ENCODE results near the gene CTH.

CTH gene

DNA sequence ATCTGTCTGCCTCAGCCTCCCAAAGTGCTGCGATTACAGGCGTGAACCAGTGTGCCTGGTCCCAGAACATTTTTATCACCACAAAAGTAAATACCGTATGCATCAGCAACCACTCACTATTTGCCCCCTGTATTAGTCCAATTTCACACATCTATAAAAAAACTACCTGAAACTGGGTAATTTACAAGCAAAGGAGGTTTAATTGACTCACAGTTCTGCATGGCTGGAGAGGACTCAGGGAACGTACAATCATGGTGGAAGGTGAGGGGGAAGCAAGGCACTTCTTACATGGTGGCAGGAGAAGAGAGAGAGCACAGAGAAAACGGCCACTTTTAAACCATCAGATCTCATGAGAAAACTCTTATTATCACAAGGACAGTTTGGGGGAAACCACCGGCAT lies 25.6 kb upstream of the CTH start:
- Histone ChIP-seq H3K27me3 (no peaks in the 10 kb centered on the region), H3K4me1 (ENCODE audit: control insufficient read depth in 1 of 2, insufficient read depth in 1 of 2, low read depth in 1 of 2, low read length in 1 of 2) (no peaks in the 10 kb centered on the region), H3K27ac (no peak overlapping the region), H3K36me3 (no peaks in the 10 kb centered on the region), H3K4me3 (ENCODE audit: low read depth in 1 of 2, low read length in 1 of 2) (no peak overlapping the region), H3K9me3 (no peaks in the 10 kb centered on the region)
- no peak for TF ChIP-seq CTCF (IDR thresholded peaks at IDR 0.05)

DNA sequence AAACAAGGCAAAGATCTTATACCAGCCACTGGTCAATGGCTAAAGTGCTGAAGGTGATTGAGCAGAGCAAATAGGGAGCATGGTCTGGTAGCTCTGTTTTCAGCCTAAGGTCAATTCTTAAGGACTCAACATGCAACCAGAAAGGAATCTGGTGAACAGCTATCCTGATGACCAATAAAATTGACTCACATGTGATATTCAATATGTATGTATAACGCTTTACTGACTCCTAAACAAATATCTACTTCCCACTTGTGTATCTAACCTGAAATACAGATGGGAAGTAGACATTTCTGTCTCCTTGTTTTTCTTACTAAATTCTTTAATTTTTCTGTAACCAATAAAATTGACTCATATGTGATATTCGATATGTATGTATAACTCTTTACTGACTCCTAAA lies 24.9 kb upstream of the CTH start:
- Histone ChIP-seq H3K36me3 (no peaks in the 10 kb centered on the region), H3K27me3 (no peaks in the 10 kb centered on the region), H3K4me3 (ENCODE audit: low read depth in 1 of 2, low read length in 1 of 2) (no peak overlapping the region), H3K4me1 (ENCODE audit: control insufficient read depth in 1 of 2, insufficient read depth in 1 of 2, low read depth in 1 of 2, low read length in 1 of 2) (no peaks in the 10 kb centered on the region), H3K9me3 (no peaks in the 10 kb centered on the region), H3K27ac (no peak overlapping the region)
- TF ChIP-seq CTCF (IDR thresholded peaks at IDR 0.05), result no peak

GRCh38 chr1:70387507-70387906 lies 23.6 kb upstream of the CTH start:
- Histone ChIP-seq H3K4me1 (ENCODE audit: control insufficient read depth in 1 of 2, insufficient read depth in 1 of 2, low read depth in 1 of 2, low read length in 1 of 2) (no peaks in the 10 kb centered on the region), H3K27me3 (no peaks in the 10 kb centered on the region), H3K27ac (no peak overlapping the region), H3K4me3 (ENCODE audit: low read depth in 1 of 2, low read length in 1 of 2) (no peak overlapping the region), H3K9me3 (no peaks in the 10 kb centered on the region), H3K36me3 (no peaks in the 10 kb centered on the region)
- no peak for TF ChIP-seq CTCF (IDR thresholded peaks at IDR 0.05)

DNA sequence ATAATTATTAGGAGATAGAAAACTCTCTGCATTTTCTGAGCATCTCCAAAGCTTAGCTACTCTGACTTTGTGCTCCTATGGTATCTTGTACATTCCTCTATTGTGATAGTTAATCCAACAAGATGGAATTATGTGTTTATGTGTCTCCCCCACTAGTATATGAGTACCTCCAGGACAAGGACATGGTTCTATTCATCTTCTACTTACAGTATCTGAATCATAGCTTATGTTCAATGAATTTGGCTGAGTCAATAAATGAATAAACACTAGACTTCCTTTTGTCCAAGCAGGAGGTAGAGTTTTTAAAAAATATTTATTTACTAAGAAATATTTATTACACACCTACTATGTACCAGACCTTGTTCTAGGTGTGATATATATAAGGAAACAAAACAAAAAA lies 18.4 kb upstream of the CTH start:
- Histone ChIP-seq H3K9me3 (no peaks in the 10 kb centered on the region), H3K36me3 (no peaks in the 10 kb centered on the region), H3K4me1 (ENCODE audit: control insufficient read depth in 1 of 2, insufficient read depth in 1 of 2, low read depth in 1 of 2, low read length in 1 of 2) (no peaks in the 10 kb centered on the region), H3K27me3 (no peaks in the 10 kb centered on the region), H3K27ac (no peak overlapping the region), H3K4me3 (ENCODE audit: low read depth in 1 of 2, low read length in 1 of 2) (no peak overlapping the region)
- no peak for TF ChIP-seq CTCF (IDR thresholded peaks at IDR 0.05)

- H3K4me3 ChIP-seq (ENCODE audit: low read depth in 1 of 2, low read length in 1 of 2), result no peak overlapping the region
Observed at GRCh38 chr1:70396607-70397006, 14.5 kb upstream of the CTH start.

More at GRCh38 chr1:70396607-70397006, 14.5 kb upstream of the CTH start:
- H3K27ac ChIP-seq, result no peak overlapping the region
- no peaks in the 10 kb centered on the region for H3K27me3 ChIP-seq
- TF ChIP-seq CTCF (IDR thresholded peaks at IDR 0.05), result no peak
- H3K4me1 ChIP-seq (ENCODE audit: control insufficient read depth in 1 of 2, insufficient read depth in 1 of 2, low read depth in 1 of 2, low read length in 1 of 2), result no peaks in the 10 kb centered on the region
- no peaks in the 10 kb centered on the region for H3K9me3 ChIP-seq
- H3K36me3 ChIP-seq, result no peaks in the 10 kb centered on the region

Data from neutrophil (primary cell).